ENCODE data around the gene GTF3C6. TPM values are rescaled to one million over a fixed set of nuclear protein-coding genes. Genes with fewer than 3 reads are reported as not detected.
"Not testable (repeated sequence)": the region's sequence is repeated elsewhere in the genome, so short reads cannot be mapped to it uniquely, and the experiment has no call there.

The GTF3C6 gene
- total RNA-seq, 1 donor from 2014 or later: 75.3 TPM

- Mint-ChIP-seq H3K36me3 (ENCODE audit: low read depth, unreplicated experiment) (peaks cover 16% of the 10 kb centered on the region), H3K27ac (ENCODE audit: unreplicated experiment) (no peak overlapping the region), H3K9me3 (ENCODE audit: unreplicated experiment) (no peaks in the 10 kb centered on the region), H3K4me1 (ENCODE audit: unreplicated experiment) (no peaks in the 10 kb centered on the region), H3K27me3 (ENCODE audit: unreplicated experiment) (peaks cover 1% of the 10 kb centered on the region), H3K4me3 (ENCODE audit: unreplicated experiment) (no peak overlapping the region)
- peak; percentile 65 for TF ChIP-seq CTCF (IDR thresholded peaks at IDR 0.05; ENCODE audit: unreplicated experiment)
- DNase-seq (ENCODE audit: low spot score): peak; percentile 29
These were observed 53.0 kb downstream of the GTF3C6 start for GRCh38 chr6:111011360-111012142.

GRCh38 chr6:111012143-111012452 is 53.6 kb downstream of the GTF3C6 start:
- DNase-seq (ENCODE audit: low spot score): no peak
- H3K27ac Mint-ChIP-seq (ENCODE audit: unreplicated experiment): no peak overlapping the region
- TF ChIP-seq CTCF (IDR thresholded peaks at IDR 0.05; ENCODE audit: unreplicated experiment): no peak
- H3K4me3 Mint-ChIP-seq (ENCODE audit: unreplicated experiment): no peak overlapping the region
- no peaks in the 10 kb centered on the region for H3K4me1 Mint-ChIP-seq (ENCODE audit: unreplicated experiment)
- peaks cover 3% of the 10 kb centered on the region for H3K27me3 Mint-ChIP-seq (ENCODE audit: unreplicated experiment)
- no peaks in the 10 kb centered on the region for H3K9me3 Mint-ChIP-seq (ENCODE audit: unreplicated experiment)
- peaks cover 16% of the 10 kb centered on the region for H3K36me3 Mint-ChIP-seq (ENCODE audit: low read depth, unreplicated experiment)

DNA sequence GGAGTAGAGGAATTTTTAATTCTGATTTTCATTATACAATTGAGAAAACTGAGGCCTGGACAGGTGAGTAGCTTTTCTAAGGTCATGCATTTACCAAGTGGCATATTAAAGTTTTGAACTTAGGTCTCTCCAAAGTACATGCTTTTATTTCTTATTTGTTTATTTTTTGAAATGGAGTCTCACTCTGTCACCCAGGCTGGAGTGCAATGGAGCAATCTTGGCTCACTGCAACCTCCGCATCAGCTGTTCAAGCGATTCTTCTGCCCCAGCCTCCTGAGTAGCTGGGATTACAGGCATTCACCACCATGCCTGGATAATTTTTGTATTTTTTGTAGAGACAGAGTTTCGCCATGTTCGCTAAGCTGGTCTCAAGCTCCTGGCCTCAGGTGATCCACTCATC is 54.0 kb downstream of the GTF3C6 start:
- not testable (repeated sequence) for H3K4me3 Mint-ChIP-seq (ENCODE audit: unreplicated experiment); H3K27me3 Mint-ChIP-seq (ENCODE audit: unreplicated experiment); DNase-seq (ENCODE audit: low spot score); H3K4me1 Mint-ChIP-seq (ENCODE audit: unreplicated experiment); H3K9me3 Mint-ChIP-seq (ENCODE audit: unreplicated experiment); H3K27ac Mint-ChIP-seq (ENCODE audit: unreplicated experiment)
- H3K36me3 Mint-ChIP-seq (ENCODE audit: low read depth, unreplicated experiment): peaks cover 16% of the 10 kb centered on the region

- no peak for DNase-seq (ENCODE audit: low spot score)
- TF ChIP-seq CTCF (IDR thresholded peaks at IDR 0.05; ENCODE audit: unreplicated experiment): no peak
- Mint-ChIP-seq H3K4me3 (ENCODE audit: unreplicated experiment) (no peak overlapping the region), H3K36me3 (ENCODE audit: low read depth, unreplicated experiment) (peaks cover 18% of the 10 kb centered on the region), H3K27ac (ENCODE audit: unreplicated experiment) (no peak overlapping the region), H3K9me3 (ENCODE audit: unreplicated experiment) (no peaks in the 10 kb centered on the region), H3K4me1 (ENCODE audit: unreplicated experiment) (no peaks in the 10 kb centered on the region), H3K27me3 (ENCODE audit: unreplicated experiment) (peaks cover 2% of the 10 kb centered on the region)
These were observed 54.8 kb downstream of the GTF3C6 start for GRCh38 chr6:111013144-111013915.

DNA sequence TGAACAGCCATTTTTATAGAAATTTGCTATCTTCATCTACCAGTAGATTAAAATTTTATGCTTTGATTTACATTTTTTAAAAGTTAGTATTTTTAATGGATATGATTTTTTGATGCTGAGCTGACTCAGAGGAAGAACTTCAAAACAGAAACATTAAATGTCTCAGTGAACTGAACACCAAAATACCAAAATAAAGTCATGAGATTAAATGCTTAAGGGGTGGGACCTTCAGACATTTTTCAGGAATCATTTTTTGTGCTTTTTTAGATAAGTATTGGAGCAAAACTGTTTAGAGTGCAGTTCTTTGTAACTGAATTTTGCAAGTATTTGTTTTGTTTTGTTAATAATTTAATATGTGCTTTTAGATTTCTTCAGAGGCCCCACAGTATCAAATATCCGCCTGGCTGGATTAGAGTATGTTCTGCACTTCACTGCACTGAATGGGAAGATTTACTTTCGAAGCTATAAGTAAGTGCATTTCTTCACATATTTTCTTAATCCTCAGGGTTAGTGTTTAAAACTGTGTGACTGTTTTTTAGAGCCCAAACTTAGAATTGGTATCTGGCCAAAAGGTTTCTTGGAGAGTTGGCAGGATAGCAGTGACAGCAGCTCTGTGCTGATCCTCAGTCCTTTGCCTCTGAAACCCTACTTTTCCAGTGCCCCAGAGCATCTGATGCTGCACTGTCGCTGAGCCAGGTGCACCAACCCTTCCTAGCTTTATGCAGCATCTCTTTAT is 57.1 kb downstream of the GTF3C6 start:
- Mint-ChIP-seq H3K4me1 (ENCODE audit: unreplicated experiment) (no peaks in the 10 kb centered on the region), H3K27me3 (ENCODE audit: unreplicated experiment) (peaks cover 2% of the 10 kb centered on the region), H3K27ac (ENCODE audit: unreplicated experiment) (no peak overlapping the region), H3K36me3 (ENCODE audit: low read depth, unreplicated experiment) (peaks cover 18% of the 10 kb centered on the region), H3K9me3 (ENCODE audit: unreplicated experiment) (no peaks in the 10 kb centered on the region), H3K4me3 (ENCODE audit: unreplicated experiment) (no peak overlapping the region)
- no peak for TF ChIP-seq CTCF (IDR thresholded peaks at IDR 0.05; ENCODE audit: unreplicated experiment)
- no peak for DNase-seq (ENCODE audit: low spot score)

GRCh38 chr6:111017241-111017640 is 58.7 kb downstream of the GTF3C6 start:
- not testable (repeated sequence) for DNase-seq (ENCODE audit: low spot score); H3K4me1 Mint-ChIP-seq (ENCODE audit: unreplicated experiment); H3K27ac Mint-ChIP-seq (ENCODE audit: unreplicated experiment); H3K4me3 Mint-ChIP-seq (ENCODE audit: unreplicated experiment); H3K9me3 Mint-ChIP-seq (ENCODE audit: unreplicated experiment); H3K27me3 Mint-ChIP-seq (ENCODE audit: unreplicated experiment)
- H3K36me3 Mint-ChIP-seq (ENCODE audit: low read depth, unreplicated experiment): peaks cover 18% of the 10 kb centered on the region

Measured in endothelial cell (in vitro differentiated cells).